Liver (tissue), 2 donors: Measurements from ENCODE around the gene KIAA1614.

Experiments used
- CTCF ChIP-seq: fragments of 150-350 bp; IDR thresholded peaks from 2 replicates; pipeline ENCODE4 v1.5.1; 2017; ENCODE audit warnings: improper control_type of control experiment, low read depth, low read length; ENCODE audit not compliant: missing input control
- ZBTB33 ChIP-seq: IDR thresholded peaks from 2 replicates; pipeline ENCODE4 v1.6.1; 2016; ENCODE audit warnings: antibody characterized with exemption
- donor health status: healthy.

GRCh38 chr1:180912211-180912800 is 391 bp upstream of the KIAA1614 start:
- no peak for TF ChIP-seq CTCF
- no peak for TF ChIP-seq ZBTB33
